ENCODE measurements around the gene FAM124A.

The FAM124A gene

GRCh38 chr13:51220706-51221105 lies 1.5 kb upstream of the FAM124A start:
- no peak for DNase-seq

GRCh38 chr13:51221108-51221507 lies 1.1 kb upstream of the FAM124A start:
- DNase-seq: no peak

GRCh38 chr13:51221674-51222036 lies 543 bp upstream of the FAM124A start:
- no peak for DNase-seq

- DNase-seq: peak in 12 of 51 donors; percentile 9 to 66 (median 42)
These were observed 725 bp downstream of the FAM124A start for GRCh38 chr13:51222686-51223559.

- DNase-seq: peak in 26 of 51 donors; percentile 9 to 79 (median 48)
These were observed 1.5 kb downstream of the FAM124A start for GRCh38 chr13:51223560-51224270.

GRCh38 chr13:51225029-51225428 lies 2.8 kb downstream of the FAM124A start:
- DNase-seq: no peak

GRCh38 chr13:51227404-51227803 lies 5.2 kb downstream of the FAM124A start:
- DNase-seq: peak in 1 of 51 donors; percentile 44

- no peak for DNase-seq
These were observed 7.0 kb downstream of the FAM124A start for GRCh38 chr13:51229101-51229719.

GRCh38 chr13:51229731-51230130 lies 7.5 kb downstream of the FAM124A start:
- DNase-seq: no peak

GRCh38 chr13:51230477-51231105 lies 8.4 kb downstream of the FAM124A start:
- peak in 21 of 51 donors; percentile 10 to 57 (median 39) for DNase-seq

- DNase-seq: no peak
These were observed 9.3 kb downstream of the FAM124A start for GRCh38 chr13:51231456-51231855.

- no peak for DNase-seq
These were observed 10.1 kb downstream of the FAM124A start for GRCh38 chr13:51232328-51232727.

GRCh38 chr13:51233117-51233826 lies 11.1 kb downstream of the FAM124A start:
- no peak for DNase-seq

- no peak for DNase-seq
These were observed 12.5 kb downstream of the FAM124A start for GRCh38 chr13:51234676-51235075.

- no peak for DNase-seq
These were observed 13.0 kb downstream of the FAM124A start for GRCh38 chr13:51235186-51235585.

- no peak for DNase-seq
These were observed 13.7 kb downstream of the FAM124A start for GRCh38 chr13:51235756-51236490.

GRCh38 chr13:51236491-51236792 lies 14.2 kb downstream of the FAM124A start:
- DNase-seq: no peak

GRCh38 chr13:51237386-51237785 lies 15.2 kb downstream of the FAM124A start:
- DNase-seq: no peak

GRCh38 chr13:51237887-51238286 lies 15.7 kb downstream of the FAM124A start:
- DNase-seq: no peak

- no peak for DNase-seq
These were observed 18.0 kb downstream of the FAM124A start for GRCh38 chr13:51240178-51240577.

- peak in 1 of 51 donors; percentile 41 for DNase-seq
These were observed 18.8 kb downstream of the FAM124A start for GRCh38 chr13:51240958-51241357.
